Middle frontal gyrus (tissue), 1 donor: Measurements from ENCODE around the gene BOLA3.
"Not testable (repeated sequence)": the region's sequence is repeated elsewhere in the genome, so short reads cannot be mapped to it uniquely, and the experiment has no call there.

ENCODE experiments used
- DNase-seq: peaks from one replicate; pipeline ENCODE4 v3.0.0-alpha.2; 2015; ENCODE audit warnings: low spot score; ENCODE audit errors: extremely low spot score

The BOLA3 gene, protein sequence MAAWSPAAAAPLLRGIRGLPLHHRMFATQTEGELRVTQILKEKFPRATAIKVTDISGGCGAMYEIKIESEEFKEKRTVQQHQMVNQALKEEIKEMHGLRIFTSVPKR

DNA sequence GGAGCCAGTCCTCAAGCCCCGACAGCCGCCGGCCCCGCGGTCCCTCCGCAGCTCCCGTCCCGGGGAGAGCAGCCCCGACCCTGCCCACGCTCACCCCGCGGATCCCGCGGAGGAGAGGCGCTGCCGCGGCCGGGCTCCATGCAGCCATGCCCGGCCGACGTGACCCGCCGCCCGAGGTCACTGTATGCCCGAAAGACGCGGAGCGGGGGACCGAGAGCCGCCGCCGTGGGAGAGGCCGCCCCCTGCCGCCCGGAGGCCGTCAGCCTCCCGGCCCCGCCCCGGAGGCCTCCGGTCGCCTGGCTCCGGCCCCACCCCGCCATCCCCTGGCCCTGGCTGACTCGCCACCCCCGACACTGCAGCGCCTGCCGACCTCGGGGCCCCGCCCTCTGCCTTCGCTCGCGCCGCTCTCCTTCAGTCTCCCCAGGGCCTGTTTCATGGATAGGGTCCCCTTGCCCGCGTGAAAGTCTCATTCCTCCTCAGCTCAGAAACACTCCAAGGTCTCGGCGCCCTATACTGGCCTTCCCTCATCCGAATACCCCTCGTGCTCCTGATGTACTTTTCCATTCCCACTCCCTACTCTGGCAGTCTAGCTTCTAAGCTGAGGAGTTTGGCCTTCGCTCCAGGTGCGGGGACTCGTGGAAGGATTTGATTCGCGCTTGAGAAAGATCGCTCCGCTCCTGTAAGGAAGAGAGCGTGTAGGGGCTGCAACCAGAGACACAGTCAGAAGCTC, at the start of gene BOLA3:
Gene BOLA3 (minus strand): TSS at position 186 of the 730 bp plus-strand sequence. CDS start 38 bp downstream, at position 148.
- peak; percentile 81 for DNase-seq

DNA sequence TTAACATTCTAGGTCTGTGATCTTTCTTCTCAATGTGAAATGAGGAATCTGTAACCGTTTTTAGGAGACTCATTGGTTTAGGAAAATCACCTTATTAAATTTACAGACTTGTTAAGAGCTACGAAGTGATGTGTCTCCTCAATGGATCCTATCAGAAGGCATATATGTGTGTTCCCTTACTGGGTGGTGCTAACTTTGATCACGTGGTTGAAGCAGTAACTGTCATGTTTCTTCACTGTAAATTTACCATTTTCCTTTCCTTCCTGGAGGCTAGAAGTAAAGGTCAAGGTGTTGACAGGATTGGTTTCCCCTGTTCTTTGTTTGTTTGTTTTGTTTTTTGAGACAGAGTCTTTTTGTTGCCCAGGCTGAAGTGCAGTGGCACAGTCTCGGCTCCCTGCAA, 49.3 kb upstream of the BOLA3 start:
- DNase-seq: no peak

DNA sequence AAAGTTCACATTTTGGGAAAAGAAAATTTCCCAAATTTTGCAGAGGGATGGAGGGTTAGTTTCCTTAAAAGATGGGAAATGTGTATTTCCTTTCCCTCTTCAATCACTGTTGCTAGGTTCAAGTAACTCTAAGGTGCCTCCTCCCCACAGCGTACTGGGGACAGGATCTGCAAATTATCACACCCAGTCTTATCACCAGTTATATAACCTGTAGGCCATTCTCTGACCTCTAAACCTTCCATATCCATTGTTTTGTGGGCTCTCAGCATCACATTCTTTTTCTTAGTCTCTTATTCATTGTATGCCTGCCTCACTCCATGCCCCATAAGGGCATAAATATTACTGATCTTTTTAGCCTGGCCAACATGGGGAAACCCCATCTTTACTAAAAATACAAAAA, 47.1 kb upstream of the BOLA3 start:
- DNase-seq: no peak

DNA sequence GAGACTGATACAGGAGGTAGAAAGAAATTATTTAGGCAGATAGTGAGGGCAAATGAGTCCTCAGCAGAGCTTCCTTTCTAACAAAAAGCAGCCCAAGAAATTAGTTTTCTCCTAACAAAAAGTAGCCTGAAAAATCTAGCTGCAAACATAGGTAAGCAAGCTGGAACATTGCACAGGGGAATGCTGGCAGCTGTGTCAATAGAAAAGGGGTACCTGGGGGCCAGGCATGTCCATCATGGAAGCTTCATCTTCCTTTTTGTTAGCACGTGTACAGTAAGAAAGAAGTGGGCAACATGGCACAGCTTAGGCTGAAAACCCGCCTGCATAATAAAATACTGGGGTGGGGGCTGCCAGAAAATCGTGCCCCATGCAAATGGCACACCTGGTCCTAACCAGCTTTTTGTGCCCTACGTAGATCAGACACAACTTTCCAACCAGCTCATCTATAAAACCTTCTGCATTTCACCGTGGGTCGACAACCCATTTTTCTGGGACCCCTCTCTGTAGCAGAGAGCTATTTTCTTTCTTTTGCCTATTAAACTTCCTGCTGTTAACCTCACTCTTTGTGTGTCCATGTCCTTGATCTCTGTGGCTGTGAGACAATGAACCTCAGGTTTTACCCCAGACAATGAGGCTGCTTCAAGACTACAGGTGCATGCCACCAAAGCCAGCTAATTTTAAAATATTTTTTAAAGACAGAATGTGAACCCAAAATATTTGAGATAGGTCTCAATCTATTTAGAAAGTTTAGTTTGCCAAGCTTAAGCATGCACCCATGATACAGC, 44.1 kb upstream of the BOLA3 start:
- no peak for DNase-seq

DNA sequence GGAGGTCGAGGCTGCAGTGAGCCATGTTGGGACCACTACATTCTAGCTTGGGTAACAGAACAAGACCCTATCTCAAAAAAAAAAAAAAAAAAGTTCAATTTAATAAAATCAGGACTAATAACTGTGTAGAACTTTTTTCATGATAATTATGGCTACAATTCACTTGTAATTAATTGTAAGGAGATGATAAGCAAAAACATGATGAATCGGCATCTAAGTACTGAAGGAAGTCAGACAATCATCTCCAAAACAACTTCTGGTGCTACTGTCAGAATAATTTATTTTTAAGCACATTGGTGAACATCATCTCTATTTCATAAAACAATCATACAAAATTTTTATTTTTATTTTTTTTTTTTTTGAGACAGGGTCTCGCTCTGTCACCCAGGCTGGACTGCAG, 41.0 kb upstream of the BOLA3 start:
- no peak for DNase-seq

DNA sequence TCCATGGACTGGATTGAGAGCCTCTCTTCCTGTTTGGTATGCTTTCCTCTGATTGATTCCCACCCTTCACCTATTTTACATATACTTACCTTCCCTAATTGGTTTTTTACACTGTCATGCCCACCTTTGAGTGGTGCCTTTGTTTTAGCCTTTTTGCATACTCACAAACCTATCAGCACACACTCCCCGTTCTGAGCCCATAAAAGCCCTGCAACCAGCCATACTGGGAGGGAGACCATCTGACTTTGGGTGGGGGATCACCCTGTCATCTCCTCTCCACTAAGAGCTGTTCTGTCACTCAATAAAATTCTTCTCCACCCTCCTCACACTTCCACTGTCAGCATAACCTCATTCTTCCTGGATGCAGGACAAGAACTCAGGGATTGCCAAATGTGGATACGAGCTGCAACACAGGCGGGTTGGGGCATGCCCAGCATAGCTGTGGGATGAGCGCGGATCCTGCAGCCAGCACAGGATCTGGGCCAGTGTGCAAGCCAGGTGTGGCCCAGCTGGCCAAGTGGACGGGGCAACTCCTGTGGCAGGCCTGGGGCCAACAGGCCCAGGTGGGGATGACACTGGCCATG, 40.4 kb upstream of the BOLA3 start:
- no peak for DNase-seq

DNA sequence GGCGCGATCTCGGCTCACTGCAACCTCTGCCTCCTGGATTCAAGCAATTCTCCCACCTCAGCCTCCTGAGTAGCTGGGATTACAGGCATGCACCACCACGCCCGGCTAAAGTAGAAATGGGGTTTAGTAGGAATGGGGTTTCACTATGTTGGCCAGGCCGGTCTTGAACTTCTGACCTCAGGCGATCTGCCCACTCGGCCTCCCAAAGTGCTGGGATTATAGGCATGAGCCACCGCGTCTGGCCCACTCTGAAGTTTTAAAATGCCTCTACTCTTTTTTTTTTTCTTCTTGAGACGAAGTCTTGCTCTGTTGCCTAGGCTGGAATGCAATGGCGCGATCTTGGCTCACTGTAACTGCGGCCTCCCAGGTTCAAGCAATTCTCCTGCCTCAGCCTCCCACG, 39.0 kb upstream of the BOLA3 start:
- not testable (repeated sequence) for DNase-seq

DNA sequence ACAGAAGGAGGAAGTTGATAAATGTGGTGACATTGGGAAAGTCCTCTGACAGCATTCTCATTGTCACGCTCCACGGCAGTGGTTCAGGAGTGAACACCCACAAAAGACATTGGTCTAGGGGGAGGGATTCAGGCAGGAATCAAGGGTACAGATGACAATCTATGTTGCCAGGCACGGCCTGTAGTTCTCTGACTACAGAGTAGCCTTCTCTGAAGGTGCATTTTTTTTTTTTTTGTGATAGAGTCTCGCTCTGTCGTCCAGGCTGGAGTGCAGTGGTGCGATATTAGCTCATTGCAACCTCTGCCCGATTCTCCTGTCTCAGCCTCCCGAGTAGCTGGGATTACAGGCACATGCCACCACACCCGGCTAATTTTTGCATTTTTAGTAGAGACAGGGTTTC, 38.3 kb upstream of the BOLA3 start:
- no peak for DNase-seq

DNA sequence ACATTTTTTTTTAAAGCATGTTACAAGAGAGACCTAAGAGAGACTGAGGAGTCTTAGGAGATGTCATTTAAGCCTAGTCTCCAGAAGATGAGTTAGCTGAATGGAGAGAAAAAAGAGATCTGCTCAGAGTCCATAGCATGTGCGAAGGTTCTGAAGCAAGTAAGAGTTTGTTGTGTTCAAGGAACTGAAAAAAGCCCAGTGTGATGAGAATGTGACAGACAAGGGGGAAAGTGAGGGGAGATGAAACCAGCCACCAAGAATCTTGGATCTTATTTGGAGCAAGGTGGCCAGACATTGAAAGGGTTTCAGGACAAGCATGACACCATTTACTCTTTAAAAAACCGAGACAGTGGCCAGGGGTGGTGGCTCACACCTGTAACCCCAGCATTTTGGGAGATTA, 36.2 kb upstream of the BOLA3 start:
- no peak for DNase-seq

DNA sequence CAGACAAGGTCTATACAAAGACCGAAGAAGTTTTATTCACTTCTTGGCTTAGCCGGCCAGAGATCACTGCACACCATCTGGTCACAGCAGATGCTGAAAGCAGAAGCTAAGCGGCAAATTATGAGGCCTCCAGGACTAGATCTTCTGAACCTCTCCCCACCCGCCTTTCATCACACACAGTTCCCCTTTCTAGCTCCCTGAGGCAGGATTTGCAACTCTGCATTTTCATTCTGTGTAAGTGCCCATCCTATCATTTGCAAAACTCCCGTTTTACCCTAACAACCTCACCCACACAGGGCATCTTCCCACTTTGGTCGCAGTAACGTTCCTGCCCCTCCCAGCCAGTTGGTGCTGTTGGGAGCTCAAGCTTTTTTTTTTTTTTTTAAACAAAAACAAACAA, 34.0 kb upstream of the BOLA3 start:
- no peak for DNase-seq

DNA sequence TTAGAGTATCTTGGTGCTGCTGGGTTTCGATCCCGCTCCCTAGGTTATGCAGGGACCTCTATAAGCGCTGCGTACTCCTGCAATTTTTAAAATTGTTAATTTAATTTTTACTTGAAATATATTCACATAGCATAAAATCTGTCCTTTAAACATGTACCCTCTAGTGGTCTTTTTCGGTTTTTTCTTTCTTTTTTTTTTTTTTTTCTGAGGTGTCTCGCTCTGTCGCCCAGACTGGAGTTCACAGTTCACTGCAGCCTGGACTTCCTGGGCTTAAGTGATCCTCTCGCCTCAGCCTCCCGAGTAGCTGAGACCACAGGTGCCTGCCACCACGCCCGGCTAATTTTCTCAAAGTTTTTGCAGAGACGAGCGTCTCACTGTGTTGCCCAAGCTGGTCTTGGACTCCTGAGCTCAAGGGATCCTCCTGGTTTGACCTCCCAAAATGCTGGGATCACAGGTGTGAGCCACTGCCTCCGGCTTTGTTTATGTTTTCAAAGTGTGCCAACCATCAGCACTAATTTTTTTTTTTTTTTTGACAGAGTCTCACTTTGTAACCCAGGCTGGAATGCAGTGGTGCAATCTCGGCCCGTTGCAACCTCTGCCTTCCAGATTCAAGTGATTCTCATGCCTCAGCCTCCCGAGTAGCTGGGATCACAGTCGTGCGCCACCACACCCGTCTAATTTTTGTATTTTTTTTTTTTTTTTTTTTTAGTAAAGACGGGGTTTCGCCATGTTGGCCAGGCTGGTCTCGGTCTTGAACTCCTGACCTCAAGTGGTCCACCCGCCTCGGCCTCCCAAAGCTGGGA, 31.6 kb upstream of the BOLA3 start:
- no peak for DNase-seq

DNA sequence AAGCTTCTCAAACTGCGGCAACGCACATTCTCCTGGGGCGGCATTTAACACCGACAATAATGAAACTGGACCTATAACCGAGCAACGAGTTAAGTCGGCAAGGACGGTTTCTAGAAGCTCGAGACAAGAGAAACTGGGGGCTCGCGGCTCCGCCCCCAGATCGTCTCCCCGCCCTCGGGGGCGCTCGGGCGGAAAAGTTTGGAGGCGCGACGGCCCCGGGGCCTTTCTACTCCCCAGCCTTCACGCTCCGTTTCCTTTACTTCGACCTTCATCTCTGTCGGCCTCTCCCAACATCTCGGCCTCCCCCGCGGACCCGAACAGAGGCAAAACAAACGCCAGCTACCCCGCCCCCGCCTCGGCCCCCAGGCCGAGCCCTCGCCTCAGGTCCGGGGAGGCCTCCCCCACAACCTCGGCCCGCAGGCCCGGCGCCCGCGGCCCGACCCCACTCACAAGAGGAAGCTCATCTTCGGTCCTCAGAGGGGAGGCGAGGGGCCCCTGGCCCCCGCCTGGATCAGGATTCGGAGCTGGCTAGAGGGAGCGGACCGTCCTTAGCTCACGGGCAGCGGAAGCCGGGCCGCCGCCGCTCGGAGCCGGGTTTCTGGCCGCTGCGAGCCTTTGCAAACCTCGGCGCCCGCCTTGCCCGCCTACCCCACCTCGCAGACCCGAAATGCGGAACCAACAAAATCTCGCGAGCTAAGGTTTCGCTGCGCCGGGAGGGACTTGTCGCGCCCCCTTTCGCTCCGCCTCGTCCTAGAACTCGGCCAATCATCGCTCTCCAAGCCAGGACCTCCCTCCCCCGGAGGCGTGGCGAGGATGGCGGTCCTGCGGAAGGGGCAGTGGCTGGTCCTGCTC, 30.7 kb upstream of the BOLA3 start, which contains the start of gene MOB1A:
Gene MOB1A (minus strand): TSS at position 669 of the 852 bp plus-strand sequence. CDS start 205 bp downstream, at position 464.
- DNase-seq: peak; percentile 98

DNA sequence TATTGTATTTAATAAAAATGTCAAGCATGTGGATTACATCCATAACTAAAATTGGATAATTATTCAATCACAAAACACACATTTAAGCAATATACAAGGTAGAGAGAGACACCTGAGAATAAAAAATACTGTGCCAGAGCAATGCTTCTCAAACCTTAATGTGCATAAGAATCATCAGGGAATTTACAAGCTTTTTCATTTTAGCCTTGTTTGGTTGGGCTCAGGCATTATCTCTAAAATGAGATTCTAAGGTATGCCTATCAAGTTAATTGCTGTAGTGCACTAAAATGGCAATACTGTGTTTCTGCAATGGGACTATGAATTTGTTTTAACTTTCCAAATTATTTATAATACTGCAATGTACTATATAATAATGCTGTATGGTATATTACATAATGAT, 30.0 kb upstream of the BOLA3 start:
- no peak for DNase-seq

DNA sequence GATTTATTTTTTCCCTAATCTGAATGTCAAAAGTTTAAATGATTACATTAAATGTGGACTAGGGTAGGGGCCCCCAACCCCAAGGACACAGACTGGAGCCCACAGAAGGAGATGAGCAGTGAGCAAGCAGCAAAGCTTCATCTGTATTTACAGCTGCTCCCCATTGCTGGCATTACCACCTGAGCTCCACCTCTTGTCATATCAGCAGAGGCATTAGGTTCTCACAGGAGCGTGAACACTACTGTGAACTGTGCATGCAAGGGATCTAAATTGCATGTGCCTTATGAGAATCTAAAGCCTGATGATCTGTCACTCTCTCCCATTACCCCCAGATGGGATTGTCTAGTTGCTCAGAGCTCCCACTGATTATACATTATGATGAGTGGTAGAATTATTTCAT, 27.2 kb upstream of the BOLA3 start:
- no peak for DNase-seq

DNA sequence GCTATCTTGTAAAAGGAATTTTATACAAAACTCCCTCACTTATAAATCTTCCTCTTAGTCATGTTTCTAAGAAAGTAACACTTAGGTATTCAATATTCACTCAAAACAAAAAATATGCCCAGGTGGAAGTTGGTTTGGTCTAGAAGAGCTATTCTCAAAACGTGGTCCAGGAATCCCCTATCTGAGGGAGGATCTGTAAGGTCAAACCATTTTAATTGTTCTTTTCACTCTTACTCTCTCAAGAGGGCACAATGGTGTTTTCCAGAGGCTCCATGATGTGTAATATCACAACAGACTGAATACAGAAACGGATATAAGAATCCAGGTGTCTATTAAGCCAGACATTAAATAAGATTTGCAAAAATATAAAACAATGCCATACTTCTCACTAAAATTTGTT, 21.0 kb upstream of the BOLA3 start:
- DNase-seq: no peak

DNA sequence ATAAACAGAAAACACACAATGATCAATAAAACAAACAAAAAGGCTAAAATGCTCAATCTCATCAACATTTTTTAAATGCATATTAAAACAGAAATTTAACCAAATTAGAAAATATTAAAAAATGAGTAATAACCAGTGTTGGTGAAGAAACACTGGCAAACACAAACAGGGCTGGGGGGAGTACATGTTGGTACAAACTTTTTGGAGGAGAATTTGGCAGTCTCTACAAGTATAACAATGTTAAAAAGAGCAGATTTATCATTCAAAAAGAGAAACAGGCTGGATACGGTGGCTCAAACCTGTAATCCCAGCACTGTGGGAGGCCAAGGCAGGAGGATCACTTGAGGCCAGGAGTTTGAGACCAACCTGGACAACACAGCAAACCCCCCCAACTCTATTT, 17.0 kb upstream of the BOLA3 start:
- no peak for DNase-seq

DNA sequence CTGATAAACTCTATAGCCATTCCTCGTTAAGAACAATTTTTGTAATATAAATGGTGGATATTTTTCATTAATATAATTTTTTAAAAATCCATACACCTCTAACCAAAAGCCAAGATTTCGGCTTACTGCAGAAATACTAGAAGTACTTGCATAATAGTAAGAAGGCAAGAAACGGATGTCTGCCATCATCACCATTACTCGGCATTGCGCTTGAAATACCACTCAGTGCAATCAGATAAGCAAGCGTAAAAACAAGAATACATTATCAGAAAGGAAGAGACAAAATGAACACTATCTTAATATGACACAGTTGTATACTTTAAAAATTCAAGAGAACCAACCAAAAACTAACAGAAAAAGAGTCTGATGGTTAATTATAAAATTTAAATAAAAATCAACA, 15.2 kb upstream of the BOLA3 start:
- no peak for DNase-seq

DNA sequence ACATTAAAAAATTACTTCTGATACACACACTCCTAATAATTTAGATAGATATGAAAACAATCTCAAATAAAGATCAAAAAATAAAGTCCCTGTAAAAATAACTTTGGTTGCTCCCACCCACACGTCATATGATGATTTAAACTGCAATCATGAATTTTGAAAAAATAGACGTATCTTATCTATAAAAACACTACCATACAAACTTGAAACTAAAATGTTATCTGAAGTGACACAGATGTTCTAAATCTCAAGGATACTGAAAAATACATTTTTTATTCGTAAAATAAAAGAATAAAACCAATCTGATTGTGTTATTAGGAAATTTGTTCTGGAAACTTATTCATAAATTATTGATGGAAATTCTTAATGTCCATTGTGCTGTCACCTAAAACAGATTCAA, 8.1 kb upstream of the BOLA3 start:
- no peak for DNase-seq

DNA sequence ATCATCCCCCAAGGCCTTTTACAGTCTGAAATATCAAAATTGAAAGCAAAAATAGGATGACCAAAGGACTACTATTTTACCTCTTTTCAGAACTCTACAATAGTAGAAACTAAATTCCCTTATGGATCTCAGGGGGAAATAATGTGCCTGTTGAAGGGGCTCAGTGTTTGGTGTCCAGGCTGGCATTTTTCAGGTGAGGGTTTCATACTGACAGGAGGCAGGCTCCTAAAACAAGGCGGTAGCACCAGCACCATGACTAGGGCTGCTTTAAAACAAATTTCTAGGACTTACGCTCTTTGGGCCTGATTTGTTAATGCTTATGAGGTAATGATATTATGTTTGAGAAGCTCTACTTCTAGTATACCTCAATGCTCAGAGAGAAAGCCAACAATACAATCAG, 5.2 kb upstream of the BOLA3 start:
- no peak for DNase-seq

DNA sequence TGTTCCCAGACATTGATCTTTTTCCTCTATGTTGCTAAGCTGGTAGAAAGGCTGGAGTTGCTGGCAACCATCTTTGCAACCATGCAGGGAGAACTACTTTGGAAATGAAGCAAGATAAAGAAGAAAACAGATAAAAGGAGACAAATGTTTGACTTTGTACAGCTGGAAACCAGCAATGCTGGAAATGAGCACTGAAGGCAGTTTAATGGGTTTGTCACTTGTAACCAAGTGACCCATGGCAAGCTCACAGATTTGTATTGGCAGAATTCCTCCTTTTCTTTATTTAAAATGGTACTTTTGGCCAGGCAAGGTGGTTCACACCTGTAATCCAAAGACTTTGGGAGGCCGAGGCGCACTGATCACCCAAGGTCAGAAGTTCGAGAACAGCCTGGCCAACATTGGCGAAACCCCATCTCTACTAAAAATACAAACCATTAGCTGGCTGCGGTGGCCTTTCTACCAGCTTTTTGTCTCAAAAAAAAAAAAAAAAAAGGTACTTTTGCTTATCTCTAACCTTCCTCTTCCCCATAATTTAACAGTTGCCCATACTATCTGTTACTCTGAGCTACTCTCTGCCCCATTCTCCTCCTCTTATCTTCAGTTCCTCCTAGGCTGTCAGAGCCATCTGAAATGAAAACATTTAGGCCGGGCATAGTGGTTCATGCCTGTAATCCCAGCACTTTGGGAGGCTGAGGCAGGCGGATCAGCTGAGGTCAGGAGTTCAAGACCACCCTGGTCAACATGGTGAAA, 2.0 kb upstream of the BOLA3 start:
- no peak for DNase-seq
